Activated CD4-positive, CD25-positive, alpha-beta regulatory T cell treated with anti-CD3 and anti-CD28 coated beads, Interleukin-2, amount 50 U/mL, for 16 hours (primary cell): ENCODE measurements around the gene LANCL2.
"Not testable (repeated sequence)": the region's sequence is repeated elsewhere in the genome, so short reads cannot be mapped to it uniquely, and the experiment has no call there.

Source experiments
- DNase-seq: peaks from one replicate; pipeline ENCODE4 v3.0.0-alpha.2; 2020; ENCODE audit warnings: low read depth, low spot score

The LANCL2 gene

DNA sequence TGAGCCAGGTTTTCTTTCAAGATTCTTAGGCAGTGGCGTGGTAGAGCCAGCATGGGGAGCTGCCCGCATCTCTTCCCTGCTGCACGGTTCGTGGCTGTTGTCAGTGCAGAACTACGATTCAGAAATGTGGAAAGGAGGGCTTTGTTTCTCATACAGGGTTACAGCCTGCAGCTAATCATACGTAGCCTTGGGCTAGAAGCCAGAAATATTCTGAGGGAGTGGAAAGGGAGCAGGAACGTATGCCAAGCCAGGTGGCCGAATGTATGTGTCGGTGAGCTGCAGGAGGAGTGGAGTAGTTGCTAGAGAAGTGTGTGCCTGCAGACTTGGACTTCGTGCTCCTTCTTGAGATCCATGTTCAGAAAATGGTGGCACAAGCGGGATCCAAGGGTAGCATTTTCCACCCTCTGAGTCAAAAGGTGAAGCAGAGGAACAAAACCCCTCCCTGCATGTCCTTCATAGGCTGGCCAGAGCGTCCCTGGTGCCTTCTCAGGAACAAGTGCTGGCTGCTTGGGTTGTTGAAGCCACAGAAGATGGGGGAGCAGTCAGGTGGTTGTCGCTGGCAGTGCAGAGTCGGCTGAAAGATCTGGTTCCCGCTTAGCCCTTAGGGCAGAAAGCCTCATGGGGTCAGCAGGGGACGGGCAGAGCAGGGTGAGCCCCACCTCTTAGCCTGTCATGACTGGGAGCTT, 40.9 kb downstream of the LANCL2 start:
- no peak for DNase-seq

DNA sequence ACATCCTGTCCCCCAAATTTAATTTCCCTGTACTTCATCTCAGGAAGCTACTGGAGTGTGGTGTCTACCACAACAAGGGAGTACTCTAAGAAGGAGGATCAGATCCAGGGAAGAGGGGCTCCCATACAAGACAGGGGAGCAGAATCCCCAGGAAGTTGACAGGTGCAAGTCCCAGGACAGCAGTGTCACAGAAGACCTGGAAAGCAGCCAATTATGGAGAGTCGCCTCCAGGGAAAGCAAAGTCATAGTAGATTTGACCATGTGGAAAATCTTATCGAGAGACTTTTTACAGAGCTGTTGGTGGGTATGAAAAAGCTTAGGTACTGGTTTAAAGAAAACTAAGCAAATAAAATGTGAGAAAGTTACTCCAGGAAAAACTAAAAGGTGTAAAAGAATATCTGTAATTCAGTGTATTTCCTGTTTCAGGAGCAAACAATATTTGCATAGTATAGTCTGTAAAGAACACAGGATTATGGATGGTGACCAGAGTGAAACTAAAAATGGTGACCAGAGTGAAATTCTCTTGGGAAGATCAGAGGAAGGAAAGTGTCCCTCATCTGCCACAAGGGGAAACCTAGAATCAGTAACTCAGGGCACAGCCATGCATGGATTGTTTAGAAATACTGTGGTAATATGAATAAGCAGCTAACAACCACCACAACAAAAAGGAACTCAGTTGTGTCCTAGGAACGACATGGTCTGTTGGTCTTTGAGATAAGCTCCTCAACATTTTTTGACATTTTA, 44.5 kb downstream of the LANCL2 start:
- no peak for DNase-seq

DNA sequence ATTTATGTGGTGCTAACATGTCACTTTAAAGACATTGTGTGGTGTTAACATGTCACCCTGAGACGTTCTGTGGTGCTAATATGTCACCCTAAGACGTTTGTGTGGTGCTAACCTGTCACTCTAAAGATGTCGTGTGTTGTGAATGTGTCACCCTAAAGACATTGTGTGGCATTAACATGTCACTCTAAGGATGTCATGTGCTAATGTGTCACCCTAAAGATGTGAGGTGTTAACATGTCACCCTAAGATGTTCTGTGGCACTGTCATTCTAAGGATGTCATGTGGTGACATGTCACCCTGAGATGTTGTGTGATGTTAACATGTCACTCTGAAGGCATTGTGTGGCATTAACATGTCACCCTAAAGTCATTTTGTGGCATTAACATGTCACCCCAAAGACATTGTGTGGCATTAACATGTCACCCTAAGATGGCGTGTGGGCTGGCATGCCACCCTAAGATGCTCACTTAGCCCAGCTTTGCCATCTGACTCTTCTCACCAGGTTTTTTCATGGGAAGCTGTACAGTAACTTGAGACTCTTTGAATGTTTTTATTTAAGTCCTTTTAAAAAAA, 45.6 kb downstream of the LANCL2 start:
- DNase-seq = no peak

DNA sequence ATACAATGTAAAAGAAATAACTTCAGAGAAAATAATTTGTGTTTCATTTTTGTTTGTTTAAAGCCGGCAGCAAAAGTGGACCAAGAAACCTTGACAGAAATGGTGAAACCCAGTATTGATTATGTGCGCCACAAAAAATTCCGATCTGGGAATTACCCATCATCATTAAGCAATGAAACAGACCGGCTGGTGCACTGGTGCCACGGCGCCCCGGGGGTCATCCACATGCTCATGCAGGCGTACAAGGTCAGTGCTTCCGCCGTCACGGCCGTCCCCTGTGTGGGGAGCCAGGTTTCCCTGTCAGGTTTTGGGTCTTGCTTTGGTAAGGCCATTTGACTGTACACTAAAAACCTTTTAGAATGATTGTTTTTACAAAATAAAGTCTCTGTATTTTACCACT, 46.7 kb downstream of the LANCL2 start:
- DNase-seq = no peak

DNA sequence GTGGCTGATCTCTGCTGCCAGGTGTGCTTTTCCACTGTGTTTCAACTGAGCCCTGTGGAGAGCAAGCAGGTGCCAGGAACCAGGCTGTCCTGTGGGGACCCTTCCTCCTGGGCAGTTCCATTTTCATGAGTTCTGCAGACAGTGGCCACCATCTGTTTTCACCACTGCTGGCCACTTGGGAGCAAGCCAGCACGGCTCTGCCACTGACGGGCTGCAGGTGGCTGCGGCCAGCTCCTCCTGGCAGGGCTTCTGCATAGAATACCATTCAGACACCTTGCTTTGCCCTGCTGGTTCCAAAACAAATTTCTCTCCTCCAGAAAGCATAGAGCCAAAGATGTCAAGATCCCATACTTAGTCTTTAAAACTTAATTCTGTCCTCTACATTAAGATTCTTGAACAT, 48.3 kb downstream of the LANCL2 start:
- DNase-seq = no peak

DNA sequence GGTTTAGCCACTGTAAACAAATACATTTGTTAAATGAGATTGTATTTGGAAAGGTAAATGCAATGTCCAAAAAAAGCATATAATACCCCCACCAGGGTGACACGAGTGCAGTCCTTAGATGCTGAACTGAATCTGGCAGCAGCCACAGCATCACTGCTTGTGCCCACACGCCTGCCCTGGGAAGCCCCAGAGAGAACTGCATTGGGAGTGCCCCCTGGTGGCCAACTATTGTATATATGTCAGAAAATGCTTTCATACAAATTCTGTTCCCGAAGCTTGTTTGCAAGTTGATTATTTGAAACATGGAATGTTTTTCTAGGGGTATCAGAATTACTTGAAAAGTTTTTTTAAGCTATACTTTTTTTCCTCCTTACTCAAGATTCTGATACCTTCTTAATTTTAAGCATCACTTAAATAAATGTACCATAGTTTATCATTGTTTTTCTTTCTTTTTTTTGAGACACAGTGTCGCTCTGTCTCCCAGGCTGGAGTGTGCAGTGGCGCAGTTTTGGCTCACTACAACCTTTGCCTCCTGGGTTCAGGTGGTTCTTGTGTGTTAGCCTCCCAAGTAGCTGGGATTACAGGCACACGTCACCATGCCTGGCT, 50.1 kb downstream of the LANCL2 start:
- peak; percentile 78 for DNase-seq

DNA sequence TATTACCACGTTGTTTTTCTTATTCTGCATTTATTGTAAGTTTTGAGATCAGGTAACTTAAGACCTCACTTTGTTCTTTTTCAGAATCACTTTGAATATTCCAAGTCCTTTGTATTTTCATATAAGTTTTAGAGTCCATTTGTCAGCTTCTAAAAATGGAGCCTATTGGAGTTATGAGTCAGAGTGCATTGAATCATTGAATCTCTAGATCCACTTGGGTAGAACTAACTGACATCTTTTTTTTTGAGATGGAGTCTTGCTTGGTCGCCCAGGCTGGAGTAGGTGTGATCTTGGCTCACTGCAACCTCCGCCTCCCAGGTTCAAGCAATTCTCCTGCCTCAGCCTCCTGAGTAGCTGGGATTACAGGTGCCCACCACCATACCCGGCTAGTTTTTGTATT, 52.3 kb downstream of the LANCL2 start:
- DNase-seq = not testable (repeated sequence)

DNA sequence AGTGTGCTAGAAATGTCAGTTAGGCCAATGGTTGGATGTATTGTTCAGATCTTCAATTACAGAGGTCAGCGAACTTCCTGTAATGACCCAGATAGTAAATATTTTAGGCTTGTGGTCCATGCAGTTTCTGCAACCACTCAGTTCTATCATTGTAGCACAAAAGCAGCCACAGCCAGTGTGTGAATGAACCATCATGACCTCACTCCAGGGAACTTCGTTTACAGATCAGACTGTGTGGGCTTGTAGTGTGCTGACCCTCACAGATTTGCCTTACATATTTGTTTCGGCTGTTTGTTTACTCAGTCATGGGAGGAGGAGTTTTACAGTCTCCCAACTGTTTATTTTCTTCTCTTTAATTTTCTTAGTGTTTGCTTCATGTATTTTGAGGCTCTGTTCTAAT, 55.4 kb downstream of the LANCL2 start:
- DNase-seq = no peak

DNA sequence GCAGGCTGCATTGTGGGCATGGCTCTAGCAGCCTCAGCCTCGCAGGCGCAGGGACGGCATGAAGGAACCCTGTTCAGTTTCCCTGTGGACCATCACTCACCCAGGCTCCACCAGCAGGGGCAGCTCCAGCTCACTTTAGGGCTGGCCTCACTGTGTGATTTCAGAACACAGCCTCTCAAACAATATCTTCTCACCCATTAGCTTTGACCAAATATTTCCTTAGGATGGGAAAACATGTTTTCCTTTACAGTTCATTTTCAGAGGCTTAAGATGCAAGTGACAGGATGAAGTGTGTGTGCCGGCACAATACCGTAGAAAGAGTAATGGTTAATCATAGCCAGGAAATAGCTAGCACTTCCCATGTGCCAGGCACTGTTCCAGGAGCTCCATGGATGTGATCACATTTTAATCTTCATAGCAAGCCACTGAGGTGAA, 58.2 kb downstream of the LANCL2 start:
- no peak for DNase-seq

DNA sequence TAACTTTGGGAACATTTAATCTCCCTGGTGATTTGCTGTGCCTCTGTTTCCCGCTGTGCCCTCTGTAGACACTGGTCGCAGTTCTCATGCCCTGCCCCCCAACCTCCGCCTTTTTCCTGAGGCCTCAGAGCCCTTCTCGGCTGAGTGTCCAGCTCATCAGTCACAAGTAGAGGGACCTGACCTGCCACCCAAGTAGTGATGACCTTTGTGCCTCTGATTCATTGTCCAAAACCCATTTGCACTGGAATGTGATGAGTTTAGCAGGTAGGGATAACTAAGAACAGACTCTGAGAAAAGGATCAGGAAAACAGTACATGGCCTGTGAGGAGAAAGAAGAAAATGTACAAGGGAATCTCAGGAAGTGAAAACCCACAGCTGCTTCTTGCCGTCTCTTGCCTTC, 58.8 kb downstream of the LANCL2 start:
- DNase-seq = no peak

DNA sequence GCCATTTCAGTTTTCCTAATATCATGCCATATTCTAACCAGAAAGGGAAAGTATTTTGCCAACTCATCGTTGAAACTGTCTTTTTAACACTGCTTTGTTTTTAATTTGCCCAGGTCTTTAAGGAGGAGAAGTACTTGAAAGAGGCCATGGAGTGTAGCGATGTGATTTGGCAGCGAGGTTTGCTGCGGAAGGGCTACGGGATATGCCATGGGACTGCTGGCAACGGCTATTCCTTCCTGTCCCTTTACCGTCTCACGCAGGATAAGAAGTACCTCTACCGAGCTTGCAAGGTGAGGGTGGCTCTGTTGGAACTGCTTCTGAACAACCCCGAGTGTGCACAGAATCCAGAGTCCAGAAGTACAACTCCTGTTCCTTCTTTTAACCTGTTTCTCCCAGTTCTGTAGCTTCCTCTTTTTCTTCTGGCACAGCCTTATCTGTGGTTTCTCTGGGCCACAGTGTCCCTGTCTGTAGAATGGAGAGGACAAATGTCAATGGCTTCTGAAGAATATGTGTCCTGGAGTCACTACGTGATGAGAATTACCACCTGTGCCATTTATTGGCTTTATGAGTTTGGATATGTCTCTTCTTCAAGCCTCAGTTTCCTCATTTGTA, 60.1 kb downstream of the LANCL2 start:
- DNase-seq = no peak

DNA sequence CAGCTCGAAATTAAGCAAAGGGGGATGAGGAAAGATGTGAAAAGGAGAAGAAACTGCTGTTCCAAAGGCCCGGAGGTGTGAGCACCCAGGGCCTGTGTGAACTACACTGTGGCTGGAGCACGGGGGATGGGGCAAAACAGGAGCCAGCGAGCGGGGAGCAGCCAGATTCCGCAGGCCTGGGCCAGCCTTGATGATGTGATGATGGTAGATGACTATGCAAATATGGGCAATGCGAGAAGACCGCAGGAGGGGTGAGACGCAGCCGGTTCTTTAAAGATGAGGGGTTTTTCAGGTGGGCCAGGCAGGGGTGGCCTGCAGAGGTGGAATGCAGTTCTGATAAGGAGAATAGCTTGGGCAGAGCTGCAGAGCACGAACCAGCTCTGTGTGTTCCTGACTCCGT, 61.5 kb downstream of the LANCL2 start:
- no peak for DNase-seq

DNA sequence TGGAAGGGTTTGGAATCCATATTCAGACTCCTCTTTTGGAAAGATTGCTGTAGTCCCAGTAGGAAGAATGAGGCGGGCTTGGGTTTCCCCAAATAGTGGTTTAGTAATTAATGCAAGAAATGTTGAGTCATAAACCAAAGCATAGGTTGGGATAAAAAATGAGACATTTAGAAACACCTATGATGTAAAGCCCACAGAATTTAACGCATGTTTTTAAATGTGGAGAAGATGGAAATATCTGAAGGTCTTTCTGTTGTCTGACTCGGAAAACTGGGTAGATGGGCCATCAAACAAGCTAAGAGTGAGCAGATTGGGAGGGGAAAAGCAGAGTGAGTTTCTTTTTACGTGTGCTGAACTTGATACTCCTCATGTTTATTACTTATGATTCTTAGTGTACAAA, 62.2 kb downstream of the LANCL2 start:
- DNase-seq = no peak

DNA sequence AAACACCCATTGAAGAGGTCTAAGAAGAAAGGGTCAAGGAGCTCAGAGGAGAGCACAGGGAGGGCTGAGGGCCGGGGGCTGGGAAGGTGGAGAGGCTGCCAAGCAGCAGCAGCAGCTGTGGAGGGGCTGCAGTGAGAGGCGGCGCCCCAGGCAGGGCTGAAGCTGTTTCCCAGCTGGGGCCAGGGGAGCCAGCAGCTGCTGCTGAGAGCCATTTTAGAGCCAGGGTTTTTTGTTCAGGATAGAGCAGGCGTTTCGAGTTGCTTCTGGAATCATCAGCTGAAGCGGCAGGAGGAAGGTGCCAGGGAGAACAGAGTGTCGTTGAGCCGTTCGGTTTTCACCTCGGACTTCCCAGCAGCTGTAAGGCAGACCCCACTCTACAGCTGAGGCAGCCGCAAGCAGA, 62.7 kb downstream of the LANCL2 start:
- DNase-seq = no peak

DNA sequence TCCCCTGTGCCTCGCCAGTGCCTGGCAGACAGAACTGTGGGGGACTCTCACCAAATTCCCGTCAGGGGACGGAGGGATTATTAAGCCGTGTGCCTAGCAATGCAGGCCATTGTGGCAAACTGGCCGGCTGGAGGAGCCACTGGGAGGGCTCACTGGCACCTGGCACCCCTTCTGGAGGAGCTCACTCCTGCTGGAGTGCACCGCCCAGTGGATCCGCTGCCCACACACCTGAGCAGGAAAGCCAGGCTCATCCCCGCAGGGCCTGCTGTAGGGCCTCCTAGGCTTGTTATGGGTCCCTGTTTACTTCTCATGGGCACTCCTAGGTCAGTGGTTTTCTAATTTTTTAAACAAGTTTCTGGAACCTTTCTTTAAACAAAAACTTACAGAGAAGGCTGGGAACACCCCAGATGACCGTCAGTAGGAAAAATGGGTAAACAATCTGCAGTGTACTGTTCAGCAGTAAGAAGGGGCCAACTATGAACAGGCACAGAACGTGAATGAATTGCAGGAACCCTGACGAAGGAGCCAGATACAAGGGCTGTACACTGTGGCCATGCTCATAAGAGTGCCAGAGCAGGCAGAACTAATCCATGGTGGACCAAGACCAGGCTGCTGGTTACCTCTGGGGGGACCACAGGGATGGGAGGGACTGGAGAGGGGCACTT, 64.8 kb downstream of the LANCL2 start:
- no peak for DNase-seq

DNA sequence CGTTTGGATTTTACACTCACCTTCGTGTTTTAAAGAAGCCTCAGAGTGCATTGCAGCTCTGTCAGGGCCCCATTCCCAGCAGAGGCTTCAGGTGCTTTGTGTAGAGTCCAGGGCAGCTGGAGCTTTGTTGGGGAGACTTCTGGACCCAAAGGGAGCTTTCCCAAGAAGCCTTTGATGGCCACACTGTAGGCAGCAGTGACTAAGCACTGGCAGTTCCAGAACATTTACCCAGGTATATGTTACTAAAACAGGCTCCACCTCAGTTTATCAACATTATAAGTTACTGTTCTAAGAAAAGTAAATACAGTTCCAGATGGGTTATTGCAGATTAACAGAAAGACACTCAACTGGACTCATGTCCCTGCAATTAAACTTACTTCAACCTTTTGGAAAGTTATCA, 66.8 kb downstream of the LANCL2 start:
- no peak for DNase-seq

DNA sequence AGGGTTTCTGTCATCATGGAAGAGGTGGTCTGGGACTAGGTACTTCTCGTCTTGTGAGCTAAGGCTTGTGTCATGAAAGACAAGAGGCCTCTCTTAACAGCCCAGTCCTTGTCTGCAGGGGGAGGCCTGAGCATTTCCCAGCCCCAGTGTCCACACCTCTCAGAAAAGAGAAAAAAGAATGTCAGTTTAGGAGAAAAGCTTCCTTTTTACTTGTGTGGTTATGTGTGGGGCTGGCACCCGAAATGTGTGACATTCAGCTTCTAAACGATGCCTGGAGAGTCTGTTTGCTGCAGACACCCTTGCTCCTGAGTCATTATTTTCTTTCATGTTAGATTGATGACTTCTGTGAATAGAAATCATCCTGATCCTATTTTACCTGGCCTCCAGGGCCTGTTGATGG, 67.4 kb downstream of the LANCL2 start:
- DNase-seq = no peak

DNA sequence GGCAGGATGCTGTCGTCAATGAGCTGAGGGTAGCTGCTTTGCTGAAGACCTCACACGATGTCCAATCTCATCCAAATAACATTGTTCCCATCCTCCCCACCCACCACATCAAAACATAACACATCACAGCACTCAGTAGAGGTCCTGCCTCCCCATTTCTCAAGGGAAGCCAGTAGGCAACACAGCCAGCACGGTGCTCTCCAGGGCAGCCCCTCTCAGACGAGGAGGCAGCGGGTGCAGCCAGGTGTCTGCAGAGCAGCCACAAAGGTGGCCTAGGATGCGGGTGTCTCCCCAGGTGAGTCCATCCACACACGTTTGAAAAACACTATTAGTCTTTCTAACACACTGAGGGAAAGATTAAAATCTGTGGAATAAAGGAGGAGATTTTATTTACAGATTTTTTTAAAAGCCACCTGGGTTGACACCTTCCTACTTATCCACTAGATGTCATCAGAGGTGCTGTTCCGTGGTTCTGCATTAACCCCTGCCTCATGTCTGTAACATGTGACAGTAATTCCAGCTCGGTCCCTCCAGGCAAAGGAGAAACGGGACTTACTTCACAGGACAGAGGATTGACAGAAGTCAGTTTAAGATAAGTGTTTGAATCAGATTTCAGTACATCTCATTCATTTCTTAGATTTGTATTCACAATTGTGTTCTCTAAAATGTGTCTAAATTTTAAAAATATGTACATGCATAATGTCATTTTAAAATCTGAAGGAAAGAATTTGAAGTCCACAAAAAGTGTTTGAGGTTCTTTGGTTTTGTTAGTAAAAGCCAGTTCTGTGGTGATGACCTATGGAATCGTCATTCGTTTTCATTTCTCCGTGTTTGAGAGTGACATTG, 68.0 kb downstream of the LANCL2 start:
- DNase-seq = no peak

DNA sequence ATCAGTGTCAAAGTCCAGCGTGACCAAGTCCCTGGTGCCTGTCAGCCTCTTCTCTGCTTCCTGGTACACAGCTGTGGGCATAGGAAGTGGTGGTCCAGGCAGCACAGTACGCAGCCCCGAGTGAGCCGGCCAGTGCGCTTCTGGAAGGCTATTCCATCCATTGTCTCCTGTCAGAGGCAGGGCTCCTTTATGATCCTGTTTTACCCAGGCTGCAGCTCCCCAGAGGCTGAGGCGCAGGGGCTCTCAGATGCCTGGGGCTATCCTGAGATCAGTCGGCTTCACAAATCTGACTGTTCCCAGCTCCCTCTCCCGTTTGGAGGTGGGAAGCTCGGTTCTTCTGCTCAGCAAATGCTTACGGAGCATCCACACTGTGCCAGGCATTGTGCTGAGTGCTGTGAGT, 70.3 kb downstream of the LANCL2 start:
- no peak for DNase-seq

DNA sequence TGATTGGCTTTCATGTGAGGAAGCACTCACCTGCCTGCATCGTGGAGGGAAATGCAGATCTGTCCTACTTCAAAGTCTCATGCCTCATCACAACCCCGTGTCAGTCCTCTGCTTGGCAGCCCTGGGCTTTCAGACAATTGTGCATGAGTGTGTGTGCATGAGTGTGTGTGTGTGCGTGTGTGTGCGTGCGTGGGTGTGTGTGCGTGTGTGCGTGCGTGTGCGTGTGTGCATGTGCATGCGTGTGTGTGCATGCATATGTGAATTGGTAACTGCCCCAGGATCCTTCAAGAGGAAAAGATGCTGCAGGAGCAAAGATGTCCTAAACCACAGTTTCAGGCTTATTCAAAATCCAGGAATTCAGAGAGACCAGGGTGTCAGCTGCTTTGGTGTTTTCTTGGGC, 71.3 kb downstream of the LANCL2 start:
- DNase-seq = no peak

DNA sequence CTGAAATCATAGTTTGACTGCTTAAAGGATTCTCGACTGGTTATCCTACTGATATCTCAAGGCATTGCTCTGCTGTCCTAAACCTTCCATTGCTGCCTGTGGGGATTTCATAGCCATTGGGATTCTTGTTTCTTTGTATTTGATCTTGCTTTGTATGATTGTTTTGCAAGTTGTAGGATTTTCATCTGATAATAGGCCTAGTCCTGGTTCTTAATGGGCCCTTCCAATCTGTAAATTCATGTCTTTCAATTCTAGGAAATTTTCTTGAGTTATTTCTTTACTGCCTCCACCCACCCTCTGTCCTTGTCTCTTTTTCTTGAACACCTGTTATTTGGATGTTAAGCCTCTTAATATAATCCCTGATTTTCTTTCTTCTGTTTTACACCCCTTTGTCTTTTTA, 72.2 kb downstream of the LANCL2 start:
- DNase-seq = no peak
